Right ventricle myocardium inferior (tissue), 1 donor: Measurements from ENCODE around the gene CMTR2. TPM values are rescaled to one million over a fixed set of nuclear protein-coding genes. Genes with fewer than 3 reads are reported as not detected.
"Not testable (repeated sequence)": the region's sequence is repeated elsewhere in the genome, so short reads cannot be mapped to it uniquely, and the experiment has no call there.

ENCODE experiments used
- ATAC-seq: fragments of 200-7000 bp; cut with Tn5 transposase; one replicate; pipeline ENCODE4 v1.9.1; 2020; ENCODE audit warnings: mild to moderate bottlenecking, moderate library complexity
- DNase-seq: peaks from one replicate; pipeline ENCODE4 v3.0.0; 2021; ENCODE audit errors: missing footprints
- intact Hi-C: fragments of 100-400 bp; cut with DNase I; formaldehyde crosslinking; loops from one replicate; pipeline ENCODE4 v1.11.0; 2022
- long read RNA-seq: library from polyadenylated mRNA; unstranded; transcript quantifications from one replicate; pipeline ENCODE4 v2.0.0, GENCODE V29; 2021
- total RNA-seq: library from RNA; stranded (reverse); fragmentation: NEBNext Ultra II Directional; extraction: Animal tissue kit (Norgen Biotek cat#: 25700); gene quantifications from one replicate; pipeline ENCODE4 v1.2.1, GENCODE V29; 2021
- donor health status: DM: no; HTN: yes; CAD: no; lungs with severe emphysema.

Gene CMTR2
- total RNA-seq, result 8.2 TPM
- long read RNA-seq, full-length matches to known transcripts, result 3 of 6 reads
- long read RNA-seq, partial matches to known transcripts, result 0 of 6 reads
- long read RNA-seq, other reads (novel, unspliced or antisense), result 3 of 6 reads

GRCh38 chr16:71288890-71289731 is at the start of gene CMTR2:
Gene CMTR2 (minus strand): TSS chr16:71289402. CDS start chr16:71285920, 3,482 bp downstream.
- intact Hi-C loops, result loop anchor here (10.0 kb wide), 1 partner anchor 196 kb away; the partner anchor contains the start of gene ZNF19
- peak; percentile 98 for DNase-seq
- ATAC-seq, result peak; percentile 99

DNA sequence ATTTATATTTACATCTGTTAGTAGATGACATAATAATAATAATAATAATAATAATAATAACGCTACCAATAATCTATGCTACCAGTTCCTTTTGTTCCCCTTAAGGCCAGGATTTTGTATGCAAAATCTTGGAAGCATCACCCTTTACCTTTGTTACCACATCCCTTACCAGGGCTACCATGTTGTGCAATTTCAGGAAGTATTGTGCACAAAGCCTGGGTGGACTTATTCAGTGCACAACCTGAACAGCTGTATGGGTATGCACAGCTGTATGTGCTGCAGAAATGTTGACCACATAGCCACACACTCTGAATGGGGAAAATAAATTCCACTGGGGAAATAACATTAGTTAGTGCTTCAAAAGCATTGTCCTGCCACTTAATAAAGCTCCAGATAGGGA is 49.4 kb upstream of the CMTR2 start:
- intact Hi-C loops, result no loop called here
- DNase-seq (no peak), ATAC-seq (no peak)

DNA sequence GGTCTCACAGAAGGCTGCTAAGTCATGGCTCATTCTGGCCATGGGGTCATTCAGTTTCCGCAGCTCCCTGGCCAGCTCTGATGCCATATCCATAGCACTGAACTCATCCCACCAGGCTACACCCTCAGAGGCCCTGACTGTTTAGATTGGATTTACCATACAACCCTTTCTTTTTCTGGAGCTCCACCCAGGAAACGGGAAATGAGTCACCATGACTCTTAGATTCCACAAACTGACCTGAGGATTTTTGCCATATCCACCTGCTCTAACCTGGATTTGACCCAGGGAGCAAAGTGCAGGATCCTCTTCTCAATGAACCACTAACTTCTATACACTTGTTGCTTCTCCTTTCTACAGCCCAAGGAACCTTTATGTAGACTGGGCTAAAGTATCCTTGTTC is 49.0 kb upstream of the CMTR2 start:
- ATAC-seq (no peak), DNase-seq (no peak)
- intact Hi-C loops, result no loop called here

DNA sequence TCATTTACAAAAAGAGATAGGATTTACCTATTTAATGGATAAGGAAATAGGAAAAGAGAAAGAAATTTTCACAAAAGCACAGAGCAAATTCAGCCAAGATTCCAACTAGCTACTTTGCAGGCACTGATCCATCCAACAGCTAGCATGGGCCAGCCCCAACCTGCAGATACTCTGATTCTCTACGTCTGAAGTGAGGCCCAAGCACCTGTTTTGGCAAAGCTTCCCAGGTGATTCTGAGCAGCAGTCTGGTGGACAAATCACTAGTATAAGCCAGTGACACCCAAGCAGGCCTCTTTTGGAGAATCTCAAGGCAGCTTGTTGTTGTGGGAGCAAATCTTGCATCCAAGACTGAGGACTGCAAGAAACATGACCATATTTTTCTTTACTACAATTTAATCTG is 48.4 kb upstream of the CMTR2 start:
- ATAC-seq, result no peak
- intact Hi-C loops, result no loop called here
- DNase-seq, result no peak

DNA sequence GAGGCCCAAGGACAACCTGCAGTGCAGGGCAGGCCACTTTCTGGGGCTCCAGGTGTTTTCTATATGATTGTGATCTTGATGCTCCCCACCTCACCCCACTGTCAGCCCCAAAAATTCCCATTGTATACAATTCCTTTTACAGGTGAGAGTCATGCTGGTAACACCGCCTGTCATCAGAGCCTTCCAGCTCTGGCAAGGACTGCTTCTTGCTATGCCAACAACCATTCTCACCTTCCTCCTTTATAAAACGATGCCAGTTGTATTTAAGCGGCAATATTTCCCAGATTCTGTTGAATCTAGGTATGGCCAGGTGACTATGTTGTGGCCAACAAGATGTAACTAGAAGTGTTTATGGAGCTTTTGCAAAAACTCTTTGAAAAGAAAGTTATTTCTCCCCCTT is 38.9 kb upstream of the CMTR2 start:
- ATAC-seq (no peak), DNase-seq (no peak)
- intact Hi-C loops, result no loop called here

DNA sequence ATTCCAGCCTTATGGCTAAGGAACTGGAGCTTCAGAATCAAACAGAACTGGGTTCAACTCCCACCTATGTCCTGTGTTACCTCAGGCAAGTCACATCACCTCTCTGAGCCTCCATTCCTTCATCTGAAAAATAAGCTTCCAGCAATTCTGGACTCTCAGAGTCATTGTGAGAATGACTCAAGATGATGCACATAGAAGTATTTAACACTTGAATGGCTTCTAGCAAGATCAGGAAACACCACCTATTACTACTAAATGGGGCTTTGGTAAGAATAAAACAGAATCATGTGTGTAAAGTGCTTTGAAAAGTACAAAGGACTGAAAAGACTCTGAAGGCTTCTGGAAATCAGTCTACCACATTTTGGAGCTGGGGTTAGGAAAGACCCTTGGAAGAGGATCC is 38.5 kb upstream of the CMTR2 start:
- DNase-seq (no peak), ATAC-seq (no peak)
- intact Hi-C loops, result no loop called here

- ATAC-seq, result no peak
- intact Hi-C loops, result no loop called here
- no peak for DNase-seq
These were observed 30.8 kb upstream of the CMTR2 start for GRCh38 chr16:71319999-71320398.

GRCh38 chr16:71315269-71315668 is 26.1 kb upstream of the CMTR2 start:
- intact Hi-C loops, result no loop called here
- ATAC-seq, result no peak
- no peak for DNase-seq

DNA sequence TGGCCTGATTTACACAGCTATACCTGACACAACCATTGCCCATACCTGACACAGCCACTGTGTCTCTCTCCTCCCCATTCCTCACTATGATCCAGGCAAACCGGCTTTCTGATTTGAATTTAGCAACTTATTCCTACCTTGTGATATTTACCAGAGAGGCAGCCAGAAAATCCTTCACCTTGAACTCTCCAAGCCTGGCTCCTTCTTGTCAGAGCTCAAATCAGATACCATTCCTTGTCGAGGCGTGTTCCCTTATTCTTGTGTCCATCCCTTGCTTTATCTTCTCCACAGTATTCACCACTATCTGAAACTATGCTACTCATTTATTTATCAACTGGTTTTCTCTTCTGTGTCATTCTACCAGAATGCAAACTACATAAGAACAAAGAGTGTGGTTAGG is 24.4 kb upstream of the CMTR2 start:
- DNase-seq, ATAC-seq, intact Hi-C loops: not testable (repeated sequence)

DNA sequence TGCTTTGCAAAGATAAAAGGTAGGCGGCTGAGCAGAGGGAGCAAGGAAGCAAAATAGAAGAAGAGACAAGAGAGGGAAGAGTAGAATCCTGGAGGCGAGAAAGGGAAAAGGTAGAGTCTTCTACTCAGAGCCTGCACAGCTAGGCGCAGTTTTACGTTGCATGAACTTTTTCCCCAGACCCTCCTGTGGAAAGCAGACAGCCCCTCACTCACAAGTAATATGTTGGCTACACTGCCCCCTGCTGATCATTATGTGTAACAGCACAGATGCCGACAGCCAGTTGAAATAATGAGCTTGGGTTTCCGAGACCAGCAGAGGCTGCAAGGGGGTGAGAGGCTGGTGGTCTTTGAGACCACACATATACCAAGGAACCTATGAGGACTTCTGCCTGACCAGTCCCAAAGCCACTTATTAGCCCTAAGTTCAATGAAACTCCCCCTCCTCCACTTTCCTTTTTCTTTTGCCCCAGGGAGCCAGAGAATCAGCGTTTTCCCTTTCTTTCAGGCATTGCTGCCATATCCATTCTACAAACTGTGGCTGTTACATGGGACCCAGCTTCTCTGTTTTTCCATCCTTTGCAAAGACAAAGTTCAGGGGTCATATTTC is 22.5 kb upstream of the CMTR2 start:
- intact Hi-C loops, result no loop called here
- no peak for DNase-seq
- no peak for ATAC-seq

- intact Hi-C loops, result no loop called here
- no peak for ATAC-seq
- no peak for DNase-seq
These were observed 14.7 kb upstream of the CMTR2 start for GRCh38 chr16:71303938-71304337.

- ATAC-seq (no peak), DNase-seq (no peak)
- intact Hi-C loops, result no loop called here
These were observed 8.1 kb upstream of the CMTR2 start for GRCh38 chr16:71297341-71297634.

DNA sequence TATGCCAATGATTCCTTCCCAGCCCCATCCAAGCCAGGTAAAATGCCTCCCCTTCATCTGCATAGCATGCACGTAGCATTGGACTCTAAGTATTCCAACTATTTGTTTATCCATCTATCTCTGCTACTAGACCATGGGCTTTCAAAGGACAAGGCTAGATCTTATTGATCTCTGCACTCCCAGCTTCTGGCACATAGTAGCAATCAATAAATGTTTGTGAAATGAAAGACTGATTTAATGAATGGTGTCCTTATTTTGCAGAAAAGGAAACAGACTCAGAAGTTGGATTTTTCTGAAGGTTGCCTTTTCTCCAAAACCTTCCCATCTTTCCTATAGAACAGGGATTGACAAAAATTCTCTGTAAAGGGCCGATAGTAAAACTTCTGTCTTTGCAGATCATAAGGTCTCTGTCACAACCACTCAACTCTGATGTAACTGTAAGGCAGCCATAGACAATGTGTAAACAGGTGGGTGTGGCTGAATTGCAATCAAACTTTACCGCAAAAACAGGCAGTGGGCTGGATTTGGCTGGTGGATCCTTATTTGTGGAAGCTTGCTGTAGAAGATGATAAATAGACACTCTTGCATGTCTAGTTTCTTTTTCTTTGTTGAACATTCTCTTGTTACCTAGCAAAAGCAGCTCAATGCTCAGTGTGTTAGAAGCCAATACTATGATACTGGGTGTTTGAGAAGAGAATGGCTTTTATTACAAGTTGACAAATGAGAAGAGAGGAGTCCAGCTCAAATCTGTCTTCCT is 7.6 kb upstream of the CMTR2 start:
- no peak for DNase-seq
- intact Hi-C loops, result no loop called here
- ATAC-seq, result no peak

GRCh38 chr16:71295950-71296349 is 6.7 kb upstream of the CMTR2 start:
- ATAC-seq (no peak), DNase-seq (no peak)
- intact Hi-C loops, result no loop called here

DNA sequence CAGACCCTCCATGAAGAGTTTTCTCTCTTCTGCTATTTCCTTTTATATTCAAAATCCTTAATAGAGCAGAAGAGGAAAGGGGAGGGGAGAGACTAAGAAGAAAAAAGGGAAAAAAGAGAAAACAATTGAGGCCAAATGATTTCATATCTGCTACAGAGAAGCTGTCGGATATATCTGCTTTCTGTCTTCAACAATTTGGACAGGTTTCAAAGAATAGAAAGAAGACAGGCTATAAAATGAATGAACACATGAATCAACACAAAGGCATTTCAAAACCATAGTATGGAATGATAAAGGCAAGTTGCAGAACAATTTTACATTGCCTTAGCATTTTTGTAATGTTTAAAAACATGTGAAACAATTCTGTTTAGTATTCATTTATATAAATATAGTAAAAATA is 4.7 kb upstream of the CMTR2 start:
- ATAC-seq (no peak), DNase-seq (no peak)
- intact Hi-C loops, result no loop called here

- ATAC-seq, DNase-seq, intact Hi-C loops: not testable (repeated sequence)
These were observed 2.9 kb upstream of the CMTR2 start for GRCh38 chr16:71292095-71292494.

DNA sequence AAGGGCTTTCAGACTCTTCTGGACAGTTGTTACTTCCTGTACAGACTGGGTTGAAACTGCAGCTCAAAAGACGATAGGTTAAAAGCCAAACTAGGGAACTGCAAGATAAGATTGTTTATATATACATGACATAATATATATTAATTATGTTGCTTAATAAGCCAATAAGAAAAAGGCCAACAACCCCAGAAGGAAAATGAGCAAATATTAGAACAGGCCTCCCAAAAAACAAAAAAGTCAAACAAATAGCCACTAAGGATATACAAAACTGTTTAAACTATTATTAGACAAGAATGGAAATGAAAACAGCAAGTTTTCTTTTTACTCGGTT is 495 bp upstream of the CMTR2 start:
- intact Hi-C loops, result loop anchor here (10.0 kb wide), 1 partner anchor 195 kb away; the partner anchor contains the start of gene ZNF19
- DNase-seq (no peak), ATAC-seq (no peak)

DNA sequence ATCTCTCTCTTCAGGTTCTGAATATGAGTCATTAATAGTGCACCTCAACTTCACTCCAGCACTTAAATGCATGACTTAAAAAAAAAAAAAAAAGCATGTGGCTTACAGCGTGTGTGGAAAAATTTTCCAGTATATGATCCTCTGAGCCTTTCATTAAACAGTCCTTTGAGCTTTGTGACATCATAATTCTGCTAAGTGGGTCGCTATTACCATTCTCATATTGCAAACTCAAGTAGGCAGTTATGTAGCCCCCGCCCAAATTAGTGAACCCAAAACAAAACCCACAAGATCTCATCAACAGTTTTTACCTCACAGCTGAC is 672 bp downstream of the CMTR2 start:
- no peak for DNase-seq
- intact Hi-C loops, result loop anchor here (10.0 kb wide), 1 partner anchor 196 kb away; the partner anchor contains the start of gene ZNF19
- ATAC-seq, result no peak

DNA sequence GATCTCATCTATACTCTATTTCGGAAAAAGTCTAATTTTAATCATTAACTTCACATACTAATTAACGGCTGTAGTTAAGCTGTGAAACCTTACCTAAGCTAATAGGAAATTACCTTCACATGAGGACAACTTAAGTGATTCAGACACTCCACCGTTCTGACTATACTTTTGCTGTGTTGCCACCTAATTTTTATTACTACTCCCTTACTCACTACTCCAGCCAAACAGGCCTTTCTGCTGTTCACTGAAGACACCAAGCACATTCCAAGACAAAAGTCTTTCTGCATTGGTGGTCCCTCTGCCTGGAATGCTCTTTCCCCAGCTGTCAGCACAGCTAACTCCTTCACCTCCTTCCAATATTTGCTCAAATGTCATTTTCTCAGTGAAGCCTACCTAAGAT is 1.3 kb downstream of the CMTR2 start:
- intact Hi-C loops, result loop anchor here (10.0 kb wide), 1 partner anchor 197 kb away; the partner anchor contains the start of gene ZNF19
- DNase-seq (no peak), ATAC-seq (no peak)

DNA sequence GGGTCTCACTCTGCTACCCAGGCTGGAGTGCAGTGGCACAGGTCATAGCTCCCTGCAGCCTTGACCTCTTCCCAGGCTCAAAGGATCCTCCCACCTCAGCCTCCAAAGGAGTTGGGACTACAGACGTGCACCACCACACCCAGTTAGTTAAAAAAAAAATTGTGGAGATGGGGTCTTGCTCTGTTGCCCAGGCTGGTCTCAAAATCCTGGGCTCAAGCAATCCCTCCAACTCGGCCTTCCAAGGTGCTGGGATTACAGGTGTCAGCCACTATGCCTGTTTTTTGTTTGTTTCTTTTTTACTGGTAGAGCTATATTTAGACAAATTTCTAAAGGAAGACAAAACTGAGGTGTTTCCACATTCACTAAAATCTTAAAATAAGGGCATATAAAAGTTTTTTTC is 1.7 kb downstream of the CMTR2 start:
- intact Hi-C loops, result loop anchor here (10.0 kb wide), 1 partner anchor 197 kb away; the partner anchor contains the start of gene ZNF19
- ATAC-seq, result no peak
- no peak for DNase-seq
